ENCODE measurements around the gene FNDC3B. TPM values are rescaled to one million over a fixed set of nuclear protein-coding genes. Genes with fewer than 3 reads are reported as not detected.
A peak's percentile ranks its signal among the peaks of the same experiment; 100 is the strongest.
"Not testable (repeated sequence)": the region's sequence is repeated elsewhere in the genome, so short reads cannot be mapped to it uniquely, and the experiment has no call there.

The FNDC3B gene
- 12.6 TPM for polyA plus RNA-seq (2012; ENCODE audit: insufficient read depth, insufficient read length, low read depth)

DNA sequence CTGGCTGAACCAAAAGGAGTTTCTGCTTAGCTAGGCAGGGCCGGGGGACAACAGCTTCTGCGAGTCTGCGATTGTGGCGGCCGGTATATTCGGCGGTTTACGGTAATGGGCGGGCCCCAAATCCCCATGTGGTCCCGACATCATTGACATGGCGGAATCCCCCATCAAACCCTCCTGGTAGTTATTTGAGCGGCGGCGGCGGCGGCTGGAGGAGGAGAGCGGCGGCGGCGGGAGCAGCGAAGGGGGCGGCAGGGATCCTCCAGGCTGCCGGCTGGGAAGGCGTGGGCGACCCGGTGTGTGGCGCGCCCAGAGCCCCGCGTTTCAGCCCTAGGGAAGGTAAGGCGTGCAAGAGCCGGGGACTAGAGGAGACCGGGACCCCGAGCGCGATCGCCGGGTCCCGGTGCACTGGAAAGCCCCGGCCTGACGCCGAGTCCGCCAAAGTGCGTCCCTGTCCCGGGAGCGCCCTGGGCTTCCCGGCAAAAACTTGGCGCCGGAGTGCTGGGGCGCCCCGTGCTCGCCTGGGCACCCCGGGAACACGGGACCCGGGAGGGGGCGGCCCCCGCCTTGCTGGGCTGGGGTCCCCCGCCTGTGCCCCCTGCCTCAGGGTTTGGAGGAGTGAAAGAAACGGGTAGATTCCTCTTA, at the start of gene FNDC3B:
Gene FNDC3B, plus strand, starts transcription at position 143 of the 642 bp plus-strand sequence. CDS start 72,902 bp downstream, outside the sequence.
- Histone ChIP-seq H3K36me3 (no peaks in the 10 kb centered on the region), H3K4me1 (no peaks in the 10 kb centered on the region; the same call in 1 of the 2 replicates), H3K4me3 (ENCODE audit: low read depth, low read length) (peak within 1 kb of the TSS; percentile 96), H3K27me3 (no peaks in the 10 kb centered on the region), H3K9me3 (no peaks in the 10 kb centered on the region)
- TF ChIP-seq, protein P1, sequence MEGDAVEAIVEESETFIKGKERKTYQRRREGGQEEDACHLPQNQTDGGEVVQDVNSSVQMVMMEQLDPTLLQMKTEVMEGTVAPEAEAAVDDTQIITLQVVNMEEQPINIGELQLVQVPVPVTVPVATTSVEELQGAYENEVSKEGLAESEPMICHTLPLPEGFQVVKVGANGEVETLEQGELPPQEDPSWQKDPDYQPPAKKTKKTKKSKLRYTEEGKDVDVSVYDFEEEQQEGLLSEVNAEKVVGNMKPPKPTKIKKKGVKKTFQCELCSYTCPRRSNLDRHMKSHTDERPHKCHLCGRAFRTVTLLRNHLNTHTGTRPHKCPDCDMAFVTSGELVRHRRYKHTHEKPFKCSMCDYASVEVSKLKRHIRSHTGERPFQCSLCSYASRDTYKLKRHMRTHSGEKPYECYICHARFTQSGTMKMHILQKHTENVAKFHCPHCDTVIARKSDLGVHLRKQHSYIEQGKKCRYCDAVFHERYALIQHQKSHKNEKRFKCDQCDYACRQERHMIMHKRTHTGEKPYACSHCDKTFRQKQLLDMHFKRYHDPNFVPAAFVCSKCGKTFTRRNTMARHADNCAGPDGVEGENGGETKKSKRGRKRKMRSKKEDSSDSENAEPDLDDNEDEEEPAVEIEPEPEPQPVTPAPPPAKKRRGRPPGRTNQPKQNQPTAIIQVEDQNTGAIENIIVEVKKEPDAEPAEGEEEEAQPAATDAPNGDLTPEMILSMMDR (IDR thresholded peaks at IDR 0.05; ENCODE audit: low read depth, low read length) = no peak
- peak; percentile 93 for DNase-seq

DNA sequence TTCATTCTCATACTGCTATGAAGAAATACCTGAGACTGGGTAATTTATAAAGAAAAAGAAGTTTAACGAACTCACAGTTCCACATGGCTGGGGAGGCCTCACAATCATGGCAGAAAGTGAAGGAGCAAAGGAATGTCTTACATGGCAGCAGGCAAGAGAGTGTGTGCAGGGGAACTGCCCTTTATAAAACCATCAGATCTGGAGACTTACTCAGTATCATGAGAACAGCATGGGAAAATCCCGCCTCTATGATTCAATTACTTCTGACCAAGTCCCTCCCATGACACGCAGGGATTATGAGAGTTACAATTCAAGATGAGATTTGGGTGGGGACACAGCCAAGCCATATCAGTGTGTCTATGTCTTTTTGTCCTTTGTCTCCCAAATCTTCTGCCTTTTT, 49.1 kb upstream of the FNDC3B start:
- not testable (repeated sequence) for H3K36me3 ChIP-seq; H3K4me3 ChIP-seq (ENCODE audit: low read depth, low read length); H3K4me1 ChIP-seq; H3K9me3 ChIP-seq; H3K27me3 ChIP-seq; DNase-seq

DNA sequence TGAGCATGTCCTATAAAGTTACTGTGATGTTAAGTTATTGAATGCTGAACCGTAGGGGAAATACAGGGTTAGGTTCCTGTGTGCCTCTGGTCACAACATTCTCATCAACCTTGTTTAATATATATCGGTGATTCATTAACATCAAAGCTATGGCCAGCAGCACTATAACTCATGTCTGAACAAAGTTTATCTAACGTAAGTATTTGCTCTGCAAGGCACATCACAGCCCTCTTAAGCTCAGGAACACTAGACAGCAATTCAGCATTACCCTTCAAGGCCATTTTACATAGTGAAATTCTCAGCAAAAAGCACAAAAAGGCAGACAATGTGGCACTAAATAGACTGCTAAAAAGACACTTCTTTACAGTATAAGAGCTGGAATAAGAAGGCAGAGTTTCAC, 48.2 kb upstream of the FNDC3B start:
- Histone ChIP-seq H3K36me3 (no peaks in the 10 kb centered on the region), H3K4me1 (no peaks in the 10 kb centered on the region), H3K27me3 (no peaks in the 10 kb centered on the region), H3K4me3 (ENCODE audit: low read depth, low read length) (no peak overlapping the region), H3K9me3 (no peaks in the 10 kb centered on the region)
- no peak for DNase-seq
- TF ChIP-seq, protein P1 (IDR thresholded peaks at IDR 0.05; ENCODE audit: low read depth, low read length) = no peak

DNA sequence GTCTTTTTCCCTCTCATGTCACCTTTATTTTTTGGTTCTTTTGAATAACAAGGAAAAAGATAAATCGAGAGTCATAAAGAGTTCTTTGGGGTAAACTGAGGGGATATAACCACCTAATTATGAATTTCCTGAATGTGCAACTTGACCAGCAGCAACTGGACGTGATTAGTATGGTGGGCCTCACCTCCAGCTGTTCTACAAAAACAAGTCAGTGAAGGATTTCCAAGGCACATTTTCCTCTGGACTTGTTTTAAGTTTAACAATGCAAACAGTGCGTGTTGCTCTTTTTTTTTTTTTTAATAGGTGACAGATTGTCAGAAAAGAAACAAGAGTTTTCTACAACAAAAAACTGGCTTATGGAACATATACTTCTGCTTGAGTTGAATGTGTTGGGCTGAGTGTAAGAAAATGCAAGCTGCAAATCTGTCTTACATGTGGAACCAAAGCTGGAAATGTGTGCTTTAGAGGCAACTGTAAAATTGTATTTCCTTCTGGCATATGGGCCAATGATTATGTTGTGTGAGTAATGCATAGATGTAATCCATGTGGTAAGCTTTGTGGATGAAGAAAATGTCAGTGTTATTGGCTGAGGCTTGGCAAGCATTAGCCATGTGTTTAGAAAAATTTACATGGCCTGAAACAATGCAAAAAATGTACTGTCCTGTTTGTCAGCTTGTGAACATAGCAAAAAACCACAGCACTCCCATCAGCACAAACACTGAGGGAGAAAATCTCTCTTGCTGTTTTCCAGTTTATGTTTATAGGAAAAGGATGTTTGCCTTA, 44.5 kb upstream of the FNDC3B start:
- no peak for DNase-seq
- Histone ChIP-seq H3K4me1 (no peaks in the 10 kb centered on the region), H3K4me3 (ENCODE audit: low read depth, low read length) (no peak overlapping the region), H3K27me3 (no peaks in the 10 kb centered on the region), H3K9me3 (no peaks in the 10 kb centered on the region), H3K36me3 (no peaks in the 10 kb centered on the region)
- TF ChIP-seq, protein P1 (IDR thresholded peaks at IDR 0.05; ENCODE audit: low read depth, low read length) = no peak

DNA sequence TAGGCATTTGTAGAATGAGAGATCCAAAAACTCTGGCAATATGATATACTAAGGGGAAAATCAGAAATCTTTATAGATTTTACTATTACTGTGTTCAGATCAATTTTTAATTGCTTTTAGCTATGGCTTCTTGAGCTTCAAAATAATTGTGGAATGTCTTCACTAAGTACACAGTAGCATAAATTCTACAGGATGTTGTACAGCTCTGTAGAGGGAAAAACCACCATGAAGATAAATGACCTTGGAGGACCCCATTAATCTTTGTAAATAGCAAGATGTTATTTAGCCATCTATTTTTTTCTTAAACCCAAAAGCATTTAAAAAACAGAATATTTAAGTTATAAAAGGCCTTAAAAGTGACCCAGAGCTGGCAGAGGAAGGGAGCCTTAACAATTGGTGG, 43.9 kb upstream of the FNDC3B start:
- Histone ChIP-seq H3K4me1 (no peaks in the 10 kb centered on the region), H3K36me3 (no peaks in the 10 kb centered on the region), H3K4me3 (ENCODE audit: low read depth, low read length) (no peak overlapping the region), H3K27me3 (no peaks in the 10 kb centered on the region), H3K9me3 (no peaks in the 10 kb centered on the region)
- no peak for DNase-seq
- TF ChIP-seq, protein P1 (IDR thresholded peaks at IDR 0.05; ENCODE audit: low read depth, low read length) = no peak

DNA sequence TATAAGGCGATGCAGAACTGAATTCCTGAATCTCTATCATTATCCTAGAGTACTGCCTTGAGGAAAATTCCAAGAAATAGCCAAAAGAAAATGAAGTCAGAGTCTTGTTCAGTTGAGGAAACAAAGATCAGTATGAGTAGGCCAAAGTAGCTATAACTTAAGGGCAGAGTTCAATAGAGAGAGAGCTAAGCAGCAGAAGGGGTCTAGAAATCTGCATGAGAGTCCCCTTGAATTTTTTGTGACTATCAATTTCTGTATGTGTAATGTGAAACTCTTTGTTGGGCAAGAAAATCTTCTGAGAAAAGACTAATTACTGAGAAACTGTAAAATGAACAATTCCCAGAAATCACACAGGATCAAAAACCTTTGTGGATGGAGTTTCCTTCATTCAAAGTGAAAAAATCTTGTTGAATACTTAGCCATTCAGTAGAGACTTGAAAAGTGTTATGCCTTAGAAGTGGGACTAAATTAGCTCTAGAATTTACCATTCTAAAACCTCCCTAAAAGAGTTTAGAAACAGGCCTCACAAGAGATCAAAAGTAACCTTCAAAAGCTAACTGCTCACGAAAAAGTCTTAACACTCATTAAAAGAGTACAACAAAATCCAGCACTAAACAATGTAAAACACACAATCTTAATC, 43.1 kb upstream of the FNDC3B start:
- no peaks in the 10 kb centered on the region for H3K4me1 ChIP-seq
- no peaks in the 10 kb centered on the region for H3K36me3 ChIP-seq
- no peaks in the 10 kb centered on the region for H3K9me3 ChIP-seq
- DNase-seq = no peak
- H3K27me3 ChIP-seq = no peaks in the 10 kb centered on the region
- TF ChIP-seq, protein P1 (IDR thresholded peaks at IDR 0.05; ENCODE audit: low read depth, low read length) = no peak
- no peak overlapping the region for H3K4me3 ChIP-seq (ENCODE audit: low read depth, low read length)

DNA sequence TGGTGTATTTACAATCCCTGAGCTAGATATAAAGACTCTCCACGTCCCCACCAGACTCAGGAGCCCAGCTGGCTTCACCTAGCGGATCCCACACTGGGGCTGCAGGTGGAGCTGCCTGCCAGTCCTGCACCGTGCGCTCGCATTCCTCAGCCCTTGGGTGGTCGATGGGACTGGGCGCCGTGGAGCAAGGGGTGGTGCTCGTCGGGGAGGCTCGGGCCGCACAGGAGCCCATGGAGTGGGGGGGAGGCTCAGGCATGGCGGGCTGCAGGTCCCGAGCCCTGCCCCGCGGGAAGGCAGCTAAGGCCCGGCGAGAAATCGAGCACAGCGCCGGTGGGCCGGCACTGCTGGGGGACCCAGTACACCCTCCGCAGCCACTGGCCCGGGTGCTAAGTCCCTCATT, 40.6 kb upstream of the FNDC3B start:
- not testable (repeated sequence) for H3K4me3 ChIP-seq (ENCODE audit: low read depth, low read length); H3K27me3 ChIP-seq; H3K9me3 ChIP-seq; H3K4me1 ChIP-seq; H3K36me3 ChIP-seq; DNase-seq

DNA sequence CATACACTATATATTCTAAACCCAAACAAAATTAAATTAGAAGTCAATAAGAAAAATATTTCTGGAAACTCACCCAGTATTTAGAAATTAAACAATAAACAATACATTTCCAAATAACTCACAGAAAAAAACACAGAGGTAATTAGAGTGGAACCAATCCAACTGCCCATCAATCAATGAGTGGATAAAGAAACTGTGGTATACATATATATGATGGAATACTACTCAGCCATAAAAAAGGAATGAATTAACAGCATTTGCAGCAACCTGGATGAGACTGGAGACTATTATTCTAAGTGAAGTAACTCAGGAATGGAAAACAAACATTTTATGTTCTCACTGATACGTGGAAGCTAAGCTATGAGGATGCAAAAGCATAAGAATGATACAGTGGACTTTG, 37.8 kb upstream of the FNDC3B start:
- not testable (repeated sequence) for DNase-seq; H3K9me3 ChIP-seq; H3K27me3 ChIP-seq; H3K4me3 ChIP-seq (ENCODE audit: low read depth, low read length); H3K4me1 ChIP-seq; H3K36me3 ChIP-seq

Measured in BE2C (cell line).